ENCODE measurements around the gene DDX51.

DNA sequence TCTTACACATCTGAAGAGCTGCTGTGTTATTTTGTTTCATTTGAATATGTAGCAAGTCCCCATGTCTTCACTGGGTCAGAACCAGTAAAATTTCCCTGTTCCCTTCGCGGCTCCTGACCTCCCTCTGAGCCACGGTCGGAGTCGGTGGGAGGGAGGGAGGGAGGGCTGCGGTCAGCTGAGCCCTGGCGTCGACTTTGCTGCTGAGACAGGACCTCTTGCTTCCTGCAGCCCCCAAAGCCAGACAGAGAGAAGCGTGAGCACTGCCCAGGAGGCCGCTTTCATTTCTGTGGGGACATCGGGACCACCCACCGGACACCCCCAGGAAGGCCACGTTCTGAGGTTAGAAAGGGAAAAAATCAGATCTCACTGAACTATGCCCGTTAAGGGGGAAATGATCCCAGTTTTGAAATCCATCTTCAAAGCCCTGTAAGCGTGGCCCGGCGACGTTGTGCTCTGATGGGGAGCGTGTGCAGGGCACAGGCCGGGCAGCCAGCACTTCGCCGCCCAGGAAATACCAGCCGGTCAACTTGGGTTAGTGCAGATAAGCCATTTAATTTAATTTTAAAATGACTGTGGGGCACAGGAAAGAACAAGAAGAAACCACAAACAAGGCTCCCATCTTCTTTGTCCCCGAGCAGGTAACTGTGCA lies 42.2 kb upstream of the DDX51 start:
- TF ChIP-seq CTCF (conservative IDR thresholded peaks at IDR 0.05): no peak
- no peak for TF ChIP-seq ZFX (IDR thresholded peaks at IDR 0.05)
